Measurements from ENCODE around the gene TXNDC11.

TXNDC11 gene

DNA sequence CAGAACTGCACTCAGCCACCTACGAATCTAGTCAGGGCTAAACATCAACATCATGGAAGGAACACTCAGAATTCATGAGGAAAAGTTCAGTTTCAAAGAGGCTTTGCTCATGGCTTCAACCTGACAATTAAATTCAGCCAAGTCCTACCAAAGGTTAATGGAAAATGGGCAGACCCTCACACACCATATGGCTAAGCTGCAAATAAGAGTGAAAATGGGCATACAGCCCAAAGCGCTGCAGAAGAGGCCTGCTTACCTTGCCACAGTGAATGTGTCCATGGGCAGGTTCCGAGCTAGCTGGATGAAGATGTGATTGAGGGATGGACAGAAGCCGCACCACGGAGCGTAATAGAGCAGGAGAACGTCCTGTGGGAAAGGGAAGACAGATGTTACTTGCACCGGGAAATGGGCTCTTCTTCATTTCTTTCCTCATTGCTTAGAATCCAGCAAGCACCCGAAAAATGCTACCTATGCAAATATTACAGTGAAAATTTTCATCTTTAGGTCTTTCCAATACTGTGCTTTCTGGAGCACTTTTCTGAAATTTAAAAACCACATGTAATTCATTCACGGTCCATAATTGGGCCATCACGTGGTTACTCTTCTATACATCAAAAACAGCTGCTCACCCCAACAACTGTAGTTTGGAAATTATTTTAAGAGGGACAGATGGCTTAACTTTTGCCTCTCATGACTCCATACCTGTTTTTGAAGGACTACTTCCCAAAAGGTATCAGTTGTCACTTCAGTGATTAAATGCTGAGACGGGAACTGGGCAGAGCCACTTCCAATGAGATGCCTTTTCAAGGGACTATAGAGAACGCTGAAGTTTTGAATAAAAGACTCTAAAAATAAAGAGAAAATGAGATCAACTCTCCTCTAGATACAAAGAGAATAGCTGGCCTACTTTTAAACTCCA, 54.8 kb downstream of the TXNDC11 start:
- DNase-seq = no peak

GRCh38 chr16:11686713-11687380, 55.8 kb downstream of the TXNDC11 start:
- DNase-seq = no peak

DNA sequence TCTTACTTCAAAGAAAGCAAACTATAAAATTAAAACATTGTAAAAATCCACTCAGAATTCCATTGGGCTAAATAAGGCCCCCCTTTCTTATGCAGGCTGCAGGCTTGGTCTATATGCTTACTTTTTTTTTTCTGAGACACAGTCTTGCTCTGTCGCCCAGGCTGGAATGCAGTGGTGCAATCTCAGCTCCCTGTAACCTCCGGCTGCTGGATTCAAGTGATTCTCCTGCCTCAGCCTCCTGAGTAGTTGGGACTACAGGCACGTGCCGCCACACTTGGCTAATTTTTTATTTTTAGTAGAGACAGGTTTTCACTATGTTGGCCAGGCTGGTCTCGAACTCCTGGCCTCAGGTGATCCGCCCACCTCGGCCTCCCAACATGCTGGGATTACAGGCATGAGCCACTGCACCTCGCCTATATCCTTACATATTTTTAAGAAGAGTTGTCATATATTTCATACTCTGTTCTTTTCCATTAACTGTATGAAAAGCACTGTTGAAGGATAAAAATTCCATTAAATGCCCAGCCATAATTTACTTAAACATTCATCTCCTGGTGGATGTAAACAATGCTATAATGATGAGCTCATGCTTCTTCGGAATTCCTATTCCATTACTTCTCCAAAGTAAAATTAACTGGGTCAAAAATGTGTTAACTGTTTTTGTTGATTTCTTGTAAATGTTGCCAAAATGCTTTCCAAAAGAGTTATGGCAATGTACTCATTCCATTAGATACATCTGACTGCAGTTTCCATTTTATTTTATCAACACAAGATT, 56.6 kb downstream of the TXNDC11 start:
- DNase-seq = no peak

DNA sequence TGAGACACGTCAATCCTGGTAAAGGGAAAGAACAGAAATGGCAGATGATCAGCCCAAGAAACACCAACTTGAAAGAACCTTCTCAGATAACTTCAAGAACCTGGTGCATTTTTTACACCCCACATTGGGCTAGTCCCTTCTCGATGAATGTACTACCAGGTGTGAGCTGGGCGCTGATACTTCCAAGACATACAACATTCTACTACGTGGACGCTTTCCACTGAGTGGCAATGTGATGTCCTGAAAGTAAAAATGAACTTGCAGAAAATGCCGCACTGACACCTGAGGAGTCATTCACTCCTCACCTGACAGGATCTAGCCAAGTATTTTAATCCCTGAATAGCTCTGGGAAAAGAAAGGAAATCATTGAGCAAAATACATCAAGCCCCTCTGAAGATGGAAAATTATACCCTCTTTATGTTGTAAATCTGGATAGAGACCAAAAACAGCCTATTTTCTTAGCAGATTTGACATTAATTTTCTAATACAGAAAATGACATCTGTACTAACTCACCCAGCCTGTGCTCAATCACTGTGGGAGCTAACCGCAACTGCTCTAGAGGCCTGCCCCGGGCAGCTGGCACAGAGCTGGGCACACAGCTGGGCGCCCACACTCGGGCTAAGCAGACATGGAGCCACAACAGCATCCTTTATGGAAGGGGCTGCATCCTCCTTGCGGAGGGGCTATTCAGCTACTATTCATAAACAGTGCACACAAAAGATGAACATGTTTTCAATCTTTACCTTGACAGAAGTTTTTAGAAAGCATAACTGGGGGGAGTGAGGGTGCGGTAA, 58.2 kb downstream of the TXNDC11 start:
- no peak for DNase-seq

DNA sequence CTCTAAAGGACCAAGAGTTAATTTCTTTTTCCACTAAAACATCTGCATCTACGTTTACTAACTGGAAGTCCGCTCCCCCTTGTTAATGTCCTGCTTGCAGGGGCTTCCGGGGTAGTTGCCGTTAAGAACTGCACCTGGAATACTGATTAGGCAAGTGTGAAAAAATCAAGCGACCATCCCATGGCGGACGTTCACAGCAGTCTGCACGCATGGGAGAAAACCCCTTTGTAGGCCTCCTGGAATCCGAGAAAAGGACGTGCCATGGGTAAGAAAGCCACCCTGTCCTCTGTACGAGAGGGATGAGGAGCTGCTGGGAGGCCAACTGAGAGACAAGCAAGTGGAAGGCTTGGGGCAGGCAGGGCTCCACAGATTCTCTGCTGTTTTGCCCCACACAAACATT, 59.5 kb downstream of the TXNDC11 start:
- no peak for DNase-seq

- no peak for DNase-seq
Observed at GRCh38 chr16:11682655-11683096, 60.0 kb downstream of the TXNDC11 start.

- no peak for DNase-seq
Observed at GRCh38 chr16:11681976-11682654, 60.5 kb downstream of the TXNDC11 start.

- no peak for DNase-seq
Observed at GRCh38 chr16:11681556-11681955, 61.1 kb downstream of the TXNDC11 start.

DNA sequence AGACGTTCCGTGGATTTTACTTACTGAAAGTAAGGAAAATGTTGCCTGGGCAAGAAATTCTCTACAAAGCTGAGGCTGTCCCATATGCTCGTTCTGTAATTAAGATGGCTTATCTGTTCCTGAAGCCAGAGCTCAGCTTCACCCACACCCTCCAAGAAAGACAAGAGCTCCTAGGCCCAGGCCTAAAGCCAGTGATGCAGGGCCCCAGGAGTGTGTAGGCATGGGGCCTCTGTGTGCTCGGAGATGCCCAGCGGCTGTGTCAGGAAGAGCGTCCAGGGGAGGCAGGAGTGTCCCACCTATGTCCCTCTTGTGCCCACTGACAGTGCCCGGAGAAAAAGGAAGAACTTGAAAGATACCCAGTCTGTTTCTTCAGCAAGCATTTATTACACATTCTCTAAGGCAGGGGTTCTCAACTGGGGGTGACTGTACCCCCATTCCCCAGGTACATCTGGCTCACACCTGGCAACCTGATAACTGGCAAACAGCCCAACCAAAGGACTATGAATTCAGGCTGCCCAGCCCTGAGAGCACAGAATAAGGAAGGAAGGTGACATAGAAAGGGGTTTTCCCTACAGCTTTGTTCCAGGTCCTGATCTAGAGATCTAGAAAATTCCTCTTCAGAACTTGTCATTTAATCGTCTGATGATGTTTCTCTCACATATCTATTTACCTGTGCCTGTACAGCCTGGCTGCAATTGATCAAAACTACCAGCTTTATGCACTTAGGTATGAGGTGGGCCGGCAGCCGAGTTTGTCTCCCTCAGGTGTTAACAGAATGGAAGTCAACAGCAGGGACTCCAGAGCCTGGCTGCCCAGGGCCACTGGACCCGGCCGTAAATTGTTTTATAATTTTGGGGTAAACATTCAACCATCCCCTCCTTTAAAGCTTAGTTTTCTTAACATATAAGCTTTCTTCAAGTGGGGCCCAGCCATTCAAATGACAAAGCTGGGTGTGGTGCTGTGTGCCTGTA, 62.4 kb downstream of the TXNDC11 start:
- DNase-seq = no peak

DNA sequence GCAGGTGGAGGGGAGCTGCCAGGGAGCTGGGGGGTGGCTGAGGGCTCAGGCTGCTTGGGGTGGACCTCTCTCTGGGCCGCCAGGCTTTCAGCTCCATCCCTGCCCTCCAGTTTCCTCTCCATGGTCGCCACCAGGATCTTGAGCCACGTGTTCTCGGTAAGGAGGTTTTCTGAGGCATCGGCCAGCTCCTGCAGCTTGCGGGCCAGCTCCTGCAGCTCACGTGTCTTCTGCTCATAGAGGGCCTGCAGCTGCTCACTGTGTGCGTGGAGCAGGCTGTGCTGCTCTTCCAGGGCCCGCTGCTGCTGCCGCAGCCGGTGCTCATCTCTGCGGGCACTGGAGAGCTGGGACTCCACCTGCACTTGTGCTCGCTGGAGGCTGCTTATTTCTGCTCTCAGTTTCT, 63.4 kb downstream of the TXNDC11 start:
- DNase-seq = no peak

- no peak for DNase-seq
Observed at GRCh38 chr16:11677959-11678881, 64.4 kb downstream of the TXNDC11 start.

GRCh38 chr16:11677451-11677951, 65.2 kb downstream of the TXNDC11 start:
- no peak for DNase-seq

DNA sequence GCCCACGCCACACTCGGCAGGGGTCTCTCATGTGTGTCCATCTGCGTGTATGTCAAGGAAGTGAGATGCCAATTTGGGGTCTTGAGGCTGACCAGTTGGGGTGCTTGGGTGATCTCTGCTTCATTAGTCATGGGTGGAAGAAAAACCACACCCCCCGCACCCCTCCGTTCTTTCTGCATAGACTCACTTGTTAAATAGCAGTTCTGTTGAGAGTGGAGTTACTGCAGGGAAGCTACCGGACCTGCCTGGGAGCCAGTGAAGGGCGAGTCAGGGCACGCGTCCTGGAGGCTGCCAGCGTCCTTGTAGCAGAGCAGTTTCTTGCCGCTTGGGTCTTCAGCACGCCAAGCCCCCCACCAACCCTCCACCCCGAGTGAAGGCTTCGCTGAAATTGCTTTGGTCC, 65.9 kb downstream of the TXNDC11 start:
- no peak for DNase-seq

- DNase-seq = no peak
Observed at GRCh38 chr16:11675561-11676511, 66.8 kb downstream of the TXNDC11 start.

- no peak for DNase-seq
Observed at GRCh38 chr16:11674818-11675560, 67.7 kb downstream of the TXNDC11 start.

DNA sequence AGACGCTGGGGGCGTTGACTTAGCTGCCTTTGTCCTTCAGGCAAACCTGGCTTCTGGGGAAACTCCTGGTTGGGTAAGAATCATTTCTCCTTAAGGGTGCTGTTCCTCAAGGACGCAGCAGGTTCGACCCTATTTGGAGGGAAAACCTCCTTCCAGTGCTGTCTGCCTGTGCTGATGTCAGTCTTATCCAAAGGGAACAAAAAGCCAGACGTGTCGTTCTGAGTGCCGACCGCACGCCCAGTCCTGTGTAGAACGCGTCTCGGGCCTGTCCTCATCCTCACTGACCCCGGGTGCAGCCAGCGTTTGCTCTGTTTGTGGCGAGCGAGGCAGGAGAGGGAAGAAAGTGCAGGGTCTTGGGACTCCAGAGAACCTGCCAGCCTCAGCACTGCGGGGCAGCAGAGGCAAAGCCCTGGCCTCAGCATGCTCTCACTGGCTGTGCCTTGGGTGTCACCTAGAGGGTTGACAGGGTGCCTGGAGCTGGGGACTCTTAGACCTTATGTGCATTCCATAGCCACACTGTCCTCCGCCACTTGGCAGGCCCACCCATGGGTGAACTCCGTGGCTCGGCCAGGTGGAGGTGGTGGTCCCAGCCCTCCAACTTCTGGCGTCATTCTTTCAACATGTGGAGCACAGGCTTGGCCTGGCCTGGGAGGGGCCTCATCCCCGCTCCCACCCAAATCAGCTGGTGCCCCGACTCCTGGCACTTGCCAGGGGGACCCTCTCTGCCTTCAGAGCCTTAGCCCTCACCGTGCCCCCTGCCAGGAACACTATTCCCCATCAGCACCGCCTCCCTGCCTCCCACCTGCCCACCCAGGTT, 68.4 kb downstream of the TXNDC11 start:
- no peak for DNase-seq

Data from GOT3 (cell line).